Parathyroid adenoma (tissue), 2 donors: ENCODE data around the gene AMPD1.

Source experiments
- H2AFZ ChIP-seq: fragments of 300-600 bp; sonication (generic); one replicate; pipeline ENCODE4 v1.7.0; 2017; ENCODE audit warnings: antibody characterized with exemption, mild to moderate bottlenecking
- H3K27ac ChIP-seq: fragments of 300-600 bp; sonication (generic); one replicate; pipeline ENCODE4 v1.7.0; 2017
- H3K27me3 ChIP-seq: fragments of 300-600 bp; sonication (generic); one replicate; pipeline ENCODE4 v1.7.0; 2017; ENCODE audit warnings: low read length; ENCODE audit not compliant: control insufficient read depth, insufficient read depth
- H3K36me3 ChIP-seq: fragments of 300-600 bp; sonication (generic); one replicate; pipeline ENCODE4 v1.7.0; 2017; ENCODE audit warnings: low read length; ENCODE audit not compliant: control insufficient read depth, insufficient read depth
- H3K4me1 ChIP-seq: fragments of 300-600 bp; sonication (generic); one replicate; pipeline ENCODE4 v1.7.0; 2017; ENCODE audit warnings: control low read depth
- H3K4me2 ChIP-seq: fragments of 300-600 bp; sonication (generic); one replicate; pipeline ENCODE4 v1.7.0; 2017; ENCODE audit warnings: low read length
- H3K4me3 ChIP-seq: fragments of 300-600 bp; sonication (generic); one replicate; pipeline ENCODE4 v1.7.0; 2017; ENCODE audit warnings: low read depth, low read length
- H3K79me2 ChIP-seq: fragments of 300-600 bp; sonication (generic); one replicate; pipeline ENCODE4 v1.7.0; 2017; ENCODE audit warnings: control low read depth
- H3K9ac ChIP-seq: fragments of 300-600 bp; sonication (generic); one replicate; pipeline ENCODE4 v1.7.0; 2017; ENCODE audit warnings: mild to moderate bottlenecking
- H3K9me3 ChIP-seq: fragments of 300-600 bp; sonication (generic); one replicate; pipeline ENCODE4 v1.7.0; 2017; ENCODE audit warnings: low read length; ENCODE audit not compliant: control insufficient read depth
- TF ChIP-seq, protein P1 (sequence below): fragments of 300-600 bp; sonication (generic); IDR thresholded peaks from one replicate; pipeline ENCODE4 v1.7.0; 2017; ENCODE audit warnings: antibody characterized with exemption, mild to moderate bottlenecking
- donor health status: primary hyperparathyroidism.

AMPD1 gene

DNA sequence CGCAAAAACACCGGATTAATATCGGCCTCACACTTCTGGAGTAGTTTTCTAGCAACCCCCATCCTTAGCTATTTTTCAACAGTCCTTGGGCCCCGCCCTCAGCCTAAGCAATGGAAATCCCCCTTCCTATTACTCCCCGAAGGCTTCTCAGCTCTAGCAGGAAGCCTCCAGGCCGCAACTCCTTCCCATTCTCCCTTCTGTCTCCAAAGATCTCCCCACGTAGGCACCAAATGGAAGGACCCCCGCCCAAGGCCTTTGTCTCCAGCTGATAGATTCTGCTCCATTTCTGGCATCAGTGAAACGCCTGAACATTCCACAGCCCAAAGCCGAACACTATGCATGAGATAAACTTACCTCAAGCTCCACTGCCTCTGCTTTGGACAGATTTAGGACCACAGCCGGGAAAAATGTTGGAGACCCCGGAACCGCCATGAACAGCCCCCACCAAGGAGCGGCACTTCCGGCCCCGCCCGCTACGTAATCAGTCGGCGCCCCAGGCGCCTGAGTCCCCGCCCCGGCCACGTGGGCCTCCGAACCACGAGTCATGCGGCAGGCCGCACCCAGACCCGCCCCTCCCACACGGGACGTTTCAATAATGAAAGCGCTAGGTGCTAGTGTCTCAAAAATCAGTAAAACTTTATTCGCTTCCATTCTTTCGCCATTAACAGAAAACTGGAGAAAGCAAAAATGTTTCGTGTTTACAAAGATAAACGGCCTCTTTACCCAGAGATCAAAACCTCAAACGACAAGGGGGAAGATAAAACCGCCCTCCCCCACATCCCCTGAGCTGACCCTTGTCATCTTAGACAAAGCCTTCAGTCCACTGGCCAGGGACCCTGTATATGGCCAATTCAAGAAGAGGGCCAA lies 21.2 kb upstream of the AMPD1 start, which contains the start of gene NRAS:
NRAS (minus strand) TSS at position 468 of the 867 bp plus-strand sequence. CDS start 611 bp downstream, outside the sequence.
- TF ChIP-seq, protein P1, sequence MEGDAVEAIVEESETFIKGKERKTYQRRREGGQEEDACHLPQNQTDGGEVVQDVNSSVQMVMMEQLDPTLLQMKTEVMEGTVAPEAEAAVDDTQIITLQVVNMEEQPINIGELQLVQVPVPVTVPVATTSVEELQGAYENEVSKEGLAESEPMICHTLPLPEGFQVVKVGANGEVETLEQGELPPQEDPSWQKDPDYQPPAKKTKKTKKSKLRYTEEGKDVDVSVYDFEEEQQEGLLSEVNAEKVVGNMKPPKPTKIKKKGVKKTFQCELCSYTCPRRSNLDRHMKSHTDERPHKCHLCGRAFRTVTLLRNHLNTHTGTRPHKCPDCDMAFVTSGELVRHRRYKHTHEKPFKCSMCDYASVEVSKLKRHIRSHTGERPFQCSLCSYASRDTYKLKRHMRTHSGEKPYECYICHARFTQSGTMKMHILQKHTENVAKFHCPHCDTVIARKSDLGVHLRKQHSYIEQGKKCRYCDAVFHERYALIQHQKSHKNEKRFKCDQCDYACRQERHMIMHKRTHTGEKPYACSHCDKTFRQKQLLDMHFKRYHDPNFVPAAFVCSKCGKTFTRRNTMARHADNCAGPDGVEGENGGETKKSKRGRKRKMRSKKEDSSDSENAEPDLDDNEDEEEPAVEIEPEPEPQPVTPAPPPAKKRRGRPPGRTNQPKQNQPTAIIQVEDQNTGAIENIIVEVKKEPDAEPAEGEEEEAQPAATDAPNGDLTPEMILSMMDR = no peak
- Histone ChIP-seq H3K27ac (peak within 1 kb of the TSS; percentile 78), H3K79me2 (peaks cover 3% of the 10 kb centered on the region), H3K4me1 (no peaks in the 10 kb centered on the region), H3K36me3 (no peaks in the 10 kb centered on the region), H3K27me3 (no peaks in the 10 kb centered on the region), H3K9me3 (no peaks in the 10 kb centered on the region), H3K9ac (peak within 1 kb of the TSS; percentile 35), H3K4me2 (peak within 1 kb of the TSS; percentile 91), H2AFZ (peak within 1 kb of the TSS; percentile 93), H3K4me3 (peak within 1 kb of the TSS; percentile 97)

DNA sequence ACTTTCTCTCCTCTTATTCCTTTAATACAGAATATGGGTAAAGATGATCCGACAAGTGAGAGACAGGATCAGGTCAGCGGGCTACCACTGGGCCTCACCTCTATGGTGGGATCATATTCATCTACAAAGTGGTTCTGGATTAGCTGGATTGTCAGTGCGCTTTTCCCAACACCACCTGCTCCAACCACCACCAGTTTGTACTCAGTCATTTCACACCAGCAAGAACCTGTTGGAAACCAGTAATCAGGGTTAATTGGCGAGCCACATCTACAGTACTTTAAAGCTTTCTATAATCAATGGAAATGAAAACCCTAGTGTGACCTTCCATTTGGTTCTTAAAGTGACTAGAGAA lies 20.6 kb upstream of the AMPD1 start:
- no peaks in the 10 kb centered on the region for H3K9me3 ChIP-seq

DNA sequence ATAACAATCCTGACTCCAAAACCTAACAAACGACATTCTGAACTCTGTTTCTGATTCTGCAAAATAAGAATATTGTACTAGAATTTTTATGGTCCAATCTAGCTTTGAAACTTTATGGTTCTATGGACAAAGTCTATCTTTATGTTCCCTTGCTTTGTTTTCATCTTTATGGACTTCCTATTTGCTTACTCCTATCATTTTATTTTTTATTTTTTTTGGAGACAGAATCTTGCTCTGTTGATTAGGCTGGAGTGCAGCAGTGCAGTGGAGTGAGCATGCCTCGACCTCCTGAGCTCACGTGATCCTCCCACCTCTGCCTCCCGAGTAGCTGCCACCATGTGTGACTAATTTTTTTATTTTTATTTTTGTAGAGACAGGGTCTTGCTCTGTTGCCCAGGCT lies 17.6 kb upstream of the AMPD1 start:
- Histone ChIP-seq H2AFZ (no peak overlapping the region), H3K79me2 (peaks cover 3% of the 10 kb centered on the region), H3K4me1 (no peaks in the 10 kb centered on the region), H3K27ac (no peak overlapping the region), H3K4me2 (no peak overlapping the region), H3K4me3 (no peak overlapping the region), H3K27me3 (no peaks in the 10 kb centered on the region), H3K9me3 (no peaks in the 10 kb centered on the region), H3K36me3 (no peaks in the 10 kb centered on the region), H3K9ac (no peak overlapping the region)
- TF ChIP-seq, protein P1 = no peak

More for the DNA sequence above, 20.6 kb upstream of the AMPD1 start:
- H3K9ac ChIP-seq = no peak overlapping the region
- H3K27me3 ChIP-seq = no peaks in the 10 kb centered on the region
- H2AFZ ChIP-seq = peak overlapping the region; percentile 93
- no peaks in the 10 kb centered on the region for H3K4me1 ChIP-seq
- peaks cover 3% of the 10 kb centered on the region for H3K79me2 ChIP-seq
- peak overlapping the region; percentile 91 for H3K4me2 ChIP-seq
- no peaks in the 10 kb centered on the region for H3K36me3 ChIP-seq
- TF ChIP-seq, protein P1 = no peak
- peak overlapping the region; percentile 78 for H3K27ac ChIP-seq
- peak overlapping the region; percentile 97 for H3K4me3 ChIP-seq

DNA sequence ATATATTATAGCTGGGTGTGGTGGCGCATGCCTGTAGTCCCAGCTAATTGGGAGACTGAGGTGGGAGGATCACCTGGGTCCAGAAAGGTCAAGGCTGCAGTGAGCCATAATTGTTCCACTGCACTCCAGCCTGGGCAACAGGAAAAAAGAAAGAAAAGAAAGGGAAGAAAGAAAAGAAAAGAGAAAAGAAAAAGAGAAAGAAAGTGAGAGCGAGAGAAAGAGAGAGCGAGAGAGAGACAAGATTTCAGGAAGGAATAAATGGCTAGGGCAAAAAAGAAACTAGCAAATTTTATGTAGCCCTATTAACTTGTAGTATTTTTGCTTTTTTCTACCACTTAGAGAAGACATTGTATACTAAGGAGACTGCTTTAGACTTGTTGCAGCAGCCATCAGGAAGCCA lies 15.0 kb upstream of the AMPD1 start:
- Histone ChIP-seq H3K4me2 (no peak overlapping the region), H3K79me2 (no peaks in the 10 kb centered on the region), H3K27ac (no peak overlapping the region), H3K36me3 (no peaks in the 10 kb centered on the region), H3K27me3 (no peaks in the 10 kb centered on the region), H3K4me1 (no peaks in the 10 kb centered on the region), H3K4me3 (no peak overlapping the region), H3K9ac (no peak overlapping the region), H3K9me3 (no peaks in the 10 kb centered on the region), H2AFZ (no peak overlapping the region)
- TF ChIP-seq, protein P1 = no peak
